NCI-H460 (cell line): ENCODE data around the gene AHDC1. TPM values are rescaled to one million over a fixed set of nuclear protein-coding genes. Genes with fewer than 3 reads are reported as not detected.
"Not testable (repeated sequence)": the region's sequence is repeated elsewhere in the genome, so short reads cannot be mapped to it uniquely, and the experiment has no call there.

ENCODE experiments used
- DNase-seq: peaks from one replicate; pipeline ENCODE4 v3.0.0-alpha.2; 2016; ENCODE audit warnings: low read depth; ENCODE audit errors: extremely low read depth
- total RNA-seq: library from RNA; depleted of rRNA; stranded (reverse); fragments of >200 nt; shearing (Covaris generic); gene quantifications from 2 replicates; pipeline ENCODE4 v1.2.3, GENCODE V29; 2014

AHDC1 gene
- total RNA-seq, 1 experiment from 2014 or later = 1.5 TPM

GRCh38 chr1:27554759-27555699, 48.9 kb downstream of the AHDC1 start:
- DNase-seq = no peak

- no peak for DNase-seq
Measured at GRCh38 chr1:27554293-27554692, 49.7 kb downstream of the AHDC1 start.

GRCh38 chr1:27553823-27554222, 50.1 kb downstream of the AHDC1 start:
- DNase-seq = not testable (repeated sequence)

DNA sequence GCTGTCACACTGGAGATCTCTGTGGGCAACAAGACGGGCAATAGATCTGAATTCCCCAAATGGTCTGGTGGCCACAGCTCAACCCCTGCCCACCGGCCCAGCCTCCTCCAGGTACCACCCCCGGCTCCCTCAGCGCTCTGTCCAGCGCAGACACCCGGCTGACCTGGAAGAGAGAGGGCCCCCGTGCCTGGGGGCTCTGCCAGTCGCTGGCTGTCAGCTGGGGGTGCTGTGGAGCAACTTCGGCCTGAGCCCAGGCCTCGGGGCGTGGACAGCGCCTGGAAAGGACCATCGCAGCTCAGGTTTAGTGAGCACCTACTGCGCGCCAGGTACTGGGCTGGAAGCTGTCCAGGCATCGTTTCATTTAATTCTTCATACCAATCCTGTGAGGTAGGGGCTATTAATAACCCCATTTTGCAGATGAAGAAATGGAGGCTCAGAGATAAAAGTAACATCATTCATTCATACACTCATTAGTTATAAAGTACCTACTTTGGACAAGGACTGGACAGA, 51.0 kb downstream of the AHDC1 start:
- DNase-seq = no peak

DNA sequence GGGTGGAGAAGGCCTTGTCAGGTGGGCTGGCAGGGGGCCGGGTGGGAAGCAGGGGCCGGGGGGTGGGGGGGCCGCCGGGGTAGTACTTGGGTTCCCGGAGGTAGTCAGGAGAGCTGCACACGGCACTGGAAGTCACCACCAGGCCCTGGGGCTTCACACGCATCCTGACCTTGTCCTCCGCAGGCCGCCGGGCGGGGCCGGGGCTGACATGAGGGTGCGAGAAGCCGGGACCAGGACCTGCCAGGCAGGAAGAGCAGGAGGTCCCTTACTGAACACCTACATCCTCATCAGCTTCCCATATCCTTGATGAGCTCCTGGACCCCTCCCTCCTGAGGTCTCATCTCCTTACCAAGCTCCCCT, 52.0 kb downstream of the AHDC1 start:
- DNase-seq = no peak

DNA sequence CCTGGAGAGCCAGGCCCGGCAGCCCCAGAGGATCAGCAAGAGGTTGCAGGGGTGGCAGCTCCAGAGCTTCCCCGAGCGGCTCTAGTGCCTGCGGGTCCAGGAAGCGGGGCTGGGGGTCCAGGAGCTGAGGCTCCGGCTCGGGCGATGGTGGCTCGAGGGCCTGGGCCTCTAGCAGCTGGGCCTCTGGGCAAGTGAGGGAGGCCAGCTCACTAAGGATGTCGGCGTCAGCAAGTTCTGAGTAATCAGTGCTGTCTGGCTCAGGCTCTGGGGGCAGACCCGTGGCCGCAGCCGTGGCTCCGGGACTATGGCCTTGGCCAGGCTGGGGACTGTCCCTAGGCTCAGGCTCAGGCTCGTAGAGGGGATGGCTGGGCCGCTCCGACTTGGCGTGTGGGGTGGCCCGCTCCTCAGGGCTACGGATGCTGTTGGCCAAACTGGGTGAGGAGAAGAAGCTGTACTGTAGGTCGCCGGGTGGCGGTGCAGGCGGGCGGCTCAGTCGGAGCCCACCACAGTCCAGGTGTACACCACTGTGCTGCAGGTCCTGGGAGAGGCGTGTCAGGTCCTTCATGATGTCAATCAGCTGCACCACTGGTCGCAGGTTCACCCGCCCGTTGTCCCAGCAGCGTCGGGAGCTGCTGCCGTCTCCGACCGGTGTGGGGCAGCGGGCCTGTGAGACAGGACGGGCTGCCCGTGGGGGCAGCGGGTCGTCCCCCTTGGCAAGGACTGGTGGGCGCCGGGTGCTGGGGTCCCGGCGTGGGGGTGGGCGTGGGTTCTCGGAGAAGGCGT, 52.6 kb downstream of the AHDC1 start:
- no peak for DNase-seq

GRCh38 chr1:27550510-27551169, 53.3 kb downstream of the AHDC1 start:
- DNase-seq = no peak

GRCh38 chr1:27549807-27550408, 54.0 kb downstream of the AHDC1 start:
- DNase-seq = no peak

- DNase-seq = no peak
Measured at GRCh38 chr1:27548858-27549719, 54.9 kb downstream of the AHDC1 start.

- DNase-seq = no peak
Measured at GRCh38 chr1:27548136-27548853, 55.6 kb downstream of the AHDC1 start.

DNA sequence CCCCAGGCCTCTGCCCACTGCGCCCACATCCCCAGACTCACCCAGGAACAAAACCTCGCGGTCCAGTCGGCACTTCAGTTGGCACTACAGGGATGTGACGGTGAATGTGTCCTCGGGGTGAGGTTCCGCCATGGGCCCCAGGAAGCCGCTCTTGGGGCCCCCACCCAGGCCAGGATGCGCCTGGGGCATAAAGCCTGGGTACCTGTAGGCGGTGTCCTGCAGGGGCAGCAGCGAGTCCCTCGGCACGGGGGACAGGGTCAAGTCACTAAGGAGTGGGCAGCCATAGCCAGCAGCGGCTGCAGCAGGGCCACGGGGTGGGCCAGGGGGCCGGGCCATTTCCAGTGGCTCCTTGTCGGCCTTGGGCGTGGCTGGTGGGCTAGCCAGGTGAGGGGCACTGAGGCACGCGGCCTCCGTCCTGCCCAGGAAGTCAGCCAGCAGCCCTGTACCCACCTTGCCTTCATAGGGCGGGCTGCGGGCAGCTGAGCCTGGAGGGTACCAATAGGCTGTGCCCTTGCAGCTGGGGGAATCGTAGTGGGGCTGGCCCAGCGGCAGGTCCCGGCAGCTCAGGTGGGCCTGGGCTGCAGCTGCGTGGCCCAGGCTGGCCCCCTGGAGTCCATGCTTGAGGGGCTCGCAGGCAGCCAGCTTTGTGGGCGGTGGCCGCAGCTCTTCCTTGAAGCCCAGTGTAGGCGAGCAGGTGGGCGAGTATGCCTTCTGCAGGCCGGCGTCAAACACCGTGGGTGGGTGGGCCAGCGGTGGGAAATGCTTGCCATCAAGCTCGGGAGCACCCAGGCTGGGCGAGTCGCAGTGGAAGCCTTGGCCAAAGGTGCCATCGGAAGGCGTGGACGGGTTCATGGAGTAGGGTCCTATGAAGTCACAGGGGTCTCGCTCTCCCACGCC, 56.5 kb downstream of the AHDC1 start:
- no peak for DNase-seq

GRCh38 chr1:27545876-27546275, 58.1 kb downstream of the AHDC1 start:
- DNase-seq = no peak

DNA sequence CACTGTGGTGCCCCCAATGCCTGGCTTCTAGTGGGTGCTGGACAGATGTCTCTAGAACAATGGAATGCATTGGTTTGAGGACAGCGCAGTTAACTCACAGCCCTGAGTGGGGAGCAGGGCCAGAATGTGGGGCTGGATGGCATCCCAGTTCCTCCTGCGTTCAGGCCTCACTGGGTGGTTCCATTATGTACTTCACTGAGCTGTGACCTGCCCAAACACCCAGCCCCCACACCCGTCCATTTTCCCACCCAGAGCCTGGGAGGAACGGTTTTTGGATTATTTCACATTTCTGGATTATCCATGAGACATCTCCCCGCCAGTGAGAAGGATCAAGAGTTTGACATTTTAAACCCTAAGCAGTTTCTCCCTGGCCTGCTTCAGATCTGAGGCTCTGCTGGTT, 58.7 kb downstream of the AHDC1 start:
- DNase-seq = no peak

DNA sequence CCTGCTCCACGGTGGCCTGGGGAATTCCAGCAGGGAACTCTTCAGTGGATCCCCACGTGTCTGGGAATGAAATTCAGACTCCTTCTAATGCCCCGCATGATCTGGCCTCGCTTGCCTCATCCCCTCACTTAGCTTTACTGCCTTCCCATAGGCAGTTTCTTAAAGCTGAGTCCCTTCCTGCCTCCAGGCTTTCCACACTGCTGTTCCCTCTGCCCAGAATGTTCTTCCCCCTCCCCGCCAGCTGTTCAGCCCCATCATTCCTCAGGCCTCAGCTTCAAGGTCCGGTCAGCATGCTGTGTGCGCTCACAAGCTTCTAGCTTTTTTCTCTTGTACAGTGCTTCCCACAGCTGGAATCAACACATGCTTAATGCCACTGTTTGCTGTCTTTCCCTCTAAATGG, 59.1 kb downstream of the AHDC1 start:
- DNase-seq = no peak

DNA sequence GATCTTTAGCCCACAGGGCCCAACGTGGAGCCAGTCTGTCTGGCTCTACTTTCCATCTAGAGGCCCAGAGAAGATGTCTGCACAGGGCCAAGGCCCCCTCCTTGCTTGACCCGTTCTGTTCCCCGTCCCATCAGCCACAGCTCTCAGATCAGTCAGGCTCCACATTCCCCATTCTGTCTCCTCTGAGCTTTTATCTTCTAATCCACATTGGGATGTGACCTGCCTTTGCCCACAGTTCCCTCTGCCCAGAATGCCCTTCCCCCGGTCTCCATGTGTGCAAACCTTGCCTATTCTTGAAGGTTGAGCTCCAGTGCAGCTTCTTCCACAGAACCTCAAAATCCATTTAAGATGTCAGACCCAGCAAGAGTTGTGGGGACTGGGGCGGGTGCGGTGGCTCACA, 60.7 kb downstream of the AHDC1 start:
- no peak for DNase-seq

GRCh38 chr1:27542463-27543273, 61.3 kb downstream of the AHDC1 start:
- DNase-seq = no peak
